Measurements from ENCODE around the gene TBC1D16.

DNA sequence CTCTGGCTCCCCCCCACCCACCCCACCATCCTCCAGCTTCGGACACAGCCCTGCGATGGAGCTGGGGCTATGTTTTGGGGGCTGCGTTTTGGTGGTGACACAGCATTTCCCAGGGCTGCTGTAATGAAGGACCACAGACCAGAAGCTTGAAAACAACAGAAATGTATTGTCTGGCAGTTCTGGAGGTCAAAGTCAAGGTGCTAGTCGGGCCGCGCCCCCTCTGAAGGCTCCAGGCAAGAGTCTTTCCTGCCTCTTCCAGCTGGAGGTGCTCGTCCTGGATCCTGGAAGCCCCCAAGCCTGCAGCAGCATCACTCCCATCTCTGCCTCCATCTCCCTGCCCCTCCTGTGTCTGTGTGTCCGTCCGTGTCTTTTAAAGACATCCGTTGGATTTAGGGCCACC, 50.8 kb downstream of the TBC1D16 start:
- TF ChIP-seq JUN (CRISPR knock-in tag; IDR thresholded peaks at IDR 0.05), result no peak
- TF ChIP-seq CTCF (IDR thresholded peaks at IDR 0.05), result no peak
- no peak for TF ChIP-seq ZNF138 (CRISPR knock-in tag; conservative IDR thresholded peaks at IDR 0.05)
- TF ChIP-seq GABPB1 (CRISPR knock-in tag; IDR thresholded peaks at IDR 0.05), result 0 out of 2 replicates have a peak, but pooled peaks have one; percentile 16
- TF ChIP-seq IRF2 (CRISPR knock-in tag; IDR thresholded peaks at IDR 0.05; ENCODE audit: borderline replicate concordance, low read depth), result no peak
- TF ChIP-seq ZNF423 (CRISPR knock-in tag; IDR thresholded peaks at IDR 0.05), result no peak
- TF ChIP-seq USF1 (CRISPR knock-in tag; IDR thresholded peaks at IDR 0.05), result no peak
